ENCODE data around the gene SPIN4.

- TF ChIP-seq TAF1 (IDR thresholded peaks at IDR 0.05; ENCODE audit: control insufficient read depth, extremely low read depth, insufficient read depth, low read length, severe bottlenecking) (no peak), CTCF (IDR thresholded peaks at IDR 0.05 in 2 of 3, conservative IDR thresholded peaks at IDR 0.05 in 1 of 3; ENCODE audit: insufficient read depth in 2 of 3, low read depth in 1 of 3, low read length in 3 of 3) (no peak), ZNF639 (CRISPR knock-in tag; conservative IDR thresholded peaks at IDR 0.05 in 1 of 2, IDR thresholded peaks at IDR 0.05 in 1 of 2) (no peak), BACH1 (tag; IDR thresholded peaks at IDR 0.05) (no peak)
These were observed 661 bp downstream of the SPIN4 start for GRCh38 chrX:63350465-63350877.
